Lung (tissue), 12 donors: ENCODE measurements around the gene CYB561D1. TPM values are rescaled to one million over a fixed set of nuclear protein-coding genes. Genes with fewer than 3 reads are reported as not detected.

Experiments
- ATAC-seq: fragments of 200-7000 bp; cut with Tn5 transposase; one replicate; pipeline ENCODE4 v1.9.1; 2020; ENCODE audit warnings: moderate number of reproducible peaks; ENCODE audit not compliant: insufficient read depth, low FRiP score
- DNase-seq, 3 donors: peaks; one replicate each; pipeline ENCODE4 v3.0.0-alpha.2; 2013 to 2017
- H3K27ac ChIP-seq, 2 donors: one replicate each; pipeline ENCODE4 v1.5.1; 2013; ENCODE audit warnings: mild to moderate bottlenecking in 2 of 2, moderate library complexity in 2 of 2, control low read depth in 1 of 2, inconsistent platforms in 1 of 2, low read depth in 1 of 2, low read length in 1 of 2
- H3K27me3 ChIP-seq, 3 donors: one replicate each; pipeline ENCODE4 v1.5.1; 2013; ENCODE audit warnings: low read length in 2 of 3; ENCODE audit not compliant: control insufficient read depth in 3 of 3, insufficient read depth in 3 of 3
- H3K36me3 ChIP-seq, 4 donors: one replicate each; pipeline ENCODE4 v1.5.1; 2013; ENCODE audit warnings: low read length in 4 of 4, mild to moderate bottlenecking in 1 of 4, moderate library complexity in 1 of 4; ENCODE audit not compliant: control insufficient read depth in 4 of 4, insufficient read depth in 4 of 4
- H3K4me1 ChIP-seq, 5 donors: one replicate each; pipeline ENCODE4 v1.5.1; 2013; ENCODE audit warnings: low read length in 5 of 5, mild to moderate bottlenecking in 2 of 5, moderate library complexity in 1 of 5; ENCODE audit not compliant: control insufficient read depth in 5 of 5, insufficient read depth in 5 of 5
- H3K4me3 ChIP-seq: one replicate; pipeline ENCODE4 v1.5.1; 2013; ENCODE audit warnings: mild to moderate bottlenecking, control low read depth, moderate library complexity
- H3K9ac ChIP-seq, 2 donors: one replicate each; pipeline ENCODE4 v1.5.1; 2013; ENCODE audit warnings: low read length in 2 of 2, control low read depth in 1 of 2; ENCODE audit not compliant: insufficient read depth in 1 of 2
- H3K9me3 ChIP-seq, 4 donors: one replicate each; pipeline ENCODE4 v1.5.1; 2013; ENCODE audit warnings: low read length in 3 of 4, mild to moderate bottlenecking in 1 of 4, moderate library complexity in 1 of 4; ENCODE audit not compliant: control insufficient read depth in 4 of 4, insufficient read depth in 3 of 4
- WGBS, 2 donors: extraction: QIAGEN DNeasy Blood & Tissue Kit; methylation state at CpG; one replicate each; pipeline ENCODE4 v1.1.7; 2013; 5-methylcytosine and 5-hydroxymethylcytosine counted together
- polyA plus RNA-seq, 2 donors: library from polyadenylated mRNA; stranded (reverse); fragments of 200-250 nt; gene quantifications; one replicate each; pipeline ENCODE4 v1.2.1, GENCODE V29; 2013
- total RNA-seq, 2 donors: library from RNA; depleted of rRNA in 1 of 2; stranded (reverse); fragments of >200 nt in 1 of 2; gene quantifications; one replicate each; pipeline ENCODE4 v1.2.1, GENCODE V29; 2014 to 2021
- TF ChIP-seq, protein P1 (sequence below): IDR thresholded peaks from 2 replicates; pipeline ENCODE4 v1.5.1; 2012; ENCODE audit warnings: mild to moderate bottlenecking; ENCODE audit errors: control extremely low read depth, extremely low read depth
- donor health status: control.
- donor health status: control.
- donor health status: Bipolar disorder and iron deficiency.
- donor health status: healthy.
- donor health status: DM: yes; HTN: yes; CAD: no.

CYB561D1 gene
- total and polyA plus RNA-seq, 4 donors = 3.4 to 13.6 (median 6.2) TPM

- H3K4me3 ChIP-seq = no peak overlapping the region
- H3K9me3 ChIP-seq = no peaks in the 10 kb centered on the region
- H3K36me3 ChIP-seq = no peaks in the 10 kb centered on the region
- ATAC-seq = no peak
- TF ChIP-seq, protein P1, sequence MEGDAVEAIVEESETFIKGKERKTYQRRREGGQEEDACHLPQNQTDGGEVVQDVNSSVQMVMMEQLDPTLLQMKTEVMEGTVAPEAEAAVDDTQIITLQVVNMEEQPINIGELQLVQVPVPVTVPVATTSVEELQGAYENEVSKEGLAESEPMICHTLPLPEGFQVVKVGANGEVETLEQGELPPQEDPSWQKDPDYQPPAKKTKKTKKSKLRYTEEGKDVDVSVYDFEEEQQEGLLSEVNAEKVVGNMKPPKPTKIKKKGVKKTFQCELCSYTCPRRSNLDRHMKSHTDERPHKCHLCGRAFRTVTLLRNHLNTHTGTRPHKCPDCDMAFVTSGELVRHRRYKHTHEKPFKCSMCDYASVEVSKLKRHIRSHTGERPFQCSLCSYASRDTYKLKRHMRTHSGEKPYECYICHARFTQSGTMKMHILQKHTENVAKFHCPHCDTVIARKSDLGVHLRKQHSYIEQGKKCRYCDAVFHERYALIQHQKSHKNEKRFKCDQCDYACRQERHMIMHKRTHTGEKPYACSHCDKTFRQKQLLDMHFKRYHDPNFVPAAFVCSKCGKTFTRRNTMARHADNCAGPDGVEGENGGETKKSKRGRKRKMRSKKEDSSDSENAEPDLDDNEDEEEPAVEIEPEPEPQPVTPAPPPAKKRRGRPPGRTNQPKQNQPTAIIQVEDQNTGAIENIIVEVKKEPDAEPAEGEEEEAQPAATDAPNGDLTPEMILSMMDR = no peak
- H3K27ac ChIP-seq = no peak overlapping the region
- peaks cover 0 to 3% (median 0%) of the 10 kb centered on the region in 3 donors for H3K27me3 ChIP-seq
- peaks cover 0 to 19% (median 12%) of the 10 kb centered on the region in 5 donors for H3K4me1 ChIP-seq
- DNase-seq = no peak
- WGBS, 2 donors = 74 to 81% methylated on average over 14 of the region's 14 CpGs
- H3K9ac ChIP-seq = no peak overlapping the region
Measured at GRCh38 chr1:109527098-109527811, 33.4 kb downstream of the CYB561D1 start.

- Histone ChIP-seq H3K36me3 (no peaks in the 10 kb centered on the region), H3K4me1 (peaks cover 0 to 25% (median 12%) of the 10 kb centered on the region in 5 donors), H3K9me3 (no peaks in the 10 kb centered on the region), H3K27ac (no peak overlapping the region), H3K4me3 (no peak overlapping the region), H3K9ac (no peak overlapping the region), H3K27me3 (no peaks in the 10 kb centered on the region)
- WGBS, 2 donors = 81 to 90% methylated on average over 9 of the region's 9 CpGs
- ATAC-seq = no peak
- TF ChIP-seq, protein P1 = no peak
- DNase-seq = no peak
Measured at GRCh38 chr1:109527846-109528695, 34.2 kb downstream of the CYB561D1 start.

GRCh38 chr1:109528712-109529111 is 34.8 kb downstream of the CYB561D1 start:
- 89 to 98% methylated on average over 3 of the region's 3 CpGs for WGBS, 2 donors
- Histone ChIP-seq H3K9me3 (no peaks in the 10 kb centered on the region), H3K9ac (no peak overlapping the region), H3K27ac (no peak overlapping the region), H3K36me3 (no peaks in the 10 kb centered on the region), H3K4me1 (peaks cover 0 to 25% (median 12%) of the 10 kb centered on the region in 5 donors), H3K27me3 (no peaks in the 10 kb centered on the region), H3K4me3 (no peak overlapping the region)
- ATAC-seq = no peak
- no peak for DNase-seq
- TF ChIP-seq, protein P1 = no peak
